ENCODE data around the gene KCTD15.

KCTD15 gene

DNA sequence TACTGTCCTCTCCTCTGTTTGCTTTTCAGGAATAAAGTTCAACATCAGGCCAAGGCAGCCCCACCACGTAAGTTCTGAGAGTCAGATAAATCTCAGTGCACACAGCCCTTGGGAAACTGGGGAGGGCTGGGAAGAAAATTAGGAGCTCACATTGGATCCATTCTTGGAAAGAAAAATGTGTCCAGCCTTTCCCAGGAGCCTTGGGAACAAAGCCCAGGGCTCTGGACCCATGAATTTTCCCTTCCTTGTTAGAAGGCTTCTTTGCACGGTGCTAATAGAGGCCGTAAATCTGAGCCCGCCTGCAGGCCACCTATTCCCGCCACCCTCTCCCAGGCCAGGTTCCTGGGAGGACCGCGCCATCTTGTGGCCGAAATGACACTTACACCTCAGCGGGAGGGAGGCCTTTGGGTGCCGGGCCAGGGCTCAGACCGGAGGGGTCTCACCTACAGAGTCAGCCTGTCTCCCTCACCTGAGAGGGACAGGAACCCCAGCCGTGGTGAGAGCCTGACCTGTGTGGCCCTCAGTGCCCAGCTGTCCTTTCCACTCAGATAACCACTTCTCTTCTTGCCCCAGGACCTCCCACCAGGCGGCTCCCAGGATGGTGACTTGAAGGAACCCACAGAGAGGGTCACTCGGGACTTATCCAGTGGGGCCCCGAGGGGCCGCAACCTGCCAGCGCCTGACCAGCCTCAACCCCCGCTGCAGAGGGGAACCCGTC is 25.1 kb upstream of the KCTD15 start:
- peak; percentile 58 to 59 for DNase-seq (ENCODE audit: low read depth in 2 of 2)

DNA sequence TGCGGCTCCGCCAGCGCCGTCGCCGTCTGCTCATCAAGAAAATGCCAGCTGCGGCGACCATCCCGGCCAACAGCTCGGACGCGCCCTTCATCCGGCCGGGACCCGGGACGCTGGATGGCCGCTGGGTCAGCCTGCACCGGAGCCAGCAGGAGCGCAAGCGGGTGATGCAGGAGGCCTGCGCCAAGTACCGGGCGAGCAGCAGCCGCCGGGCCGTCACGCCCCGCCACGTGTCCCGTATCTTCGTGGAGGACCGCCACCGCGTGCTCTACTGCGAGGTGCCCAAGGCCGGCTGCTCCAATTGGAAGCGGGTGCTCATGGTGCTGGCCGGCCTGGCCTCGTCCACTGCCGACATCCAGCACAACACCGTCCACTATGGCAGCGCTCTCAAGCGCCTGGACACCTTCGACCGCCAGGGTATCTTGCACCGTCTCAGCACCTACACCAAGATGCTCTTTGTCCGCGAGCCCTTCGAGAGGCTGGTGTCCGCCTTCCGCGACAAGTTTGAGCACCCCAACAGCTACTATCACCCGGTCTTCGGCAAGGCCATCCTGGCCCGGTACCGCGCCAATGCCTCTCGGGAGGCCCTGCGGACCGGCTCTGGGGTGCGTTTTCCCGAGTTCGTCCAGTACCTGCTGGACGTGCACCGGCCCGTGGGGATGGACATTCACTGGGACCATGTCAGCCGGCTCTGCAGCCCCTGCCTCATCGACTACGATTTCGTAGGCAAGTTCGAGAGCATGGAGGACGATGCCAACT is 24.4 kb upstream of the KCTD15 start:
- no peak for DNase-seq (ENCODE audit: low read depth in 2 of 2)

DNA sequence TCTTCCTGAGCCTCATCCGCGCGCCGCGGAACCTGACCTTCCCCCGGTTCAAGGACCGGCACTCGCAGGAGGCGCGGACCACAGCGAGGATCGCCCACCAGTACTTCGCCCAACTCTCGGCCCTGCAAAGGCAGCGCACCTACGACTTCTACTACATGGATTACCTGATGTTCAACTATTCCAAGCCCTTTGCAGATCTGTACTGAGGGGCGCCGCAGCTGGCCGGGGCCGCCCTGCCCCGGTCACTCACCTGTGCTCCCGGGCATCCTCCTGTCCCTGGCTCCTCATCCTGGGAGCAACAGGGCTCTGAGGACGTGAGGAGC is 23.9 kb upstream of the KCTD15 start:
- DNase-seq (ENCODE audit: low read depth in 2 of 2): no peak

DNA sequence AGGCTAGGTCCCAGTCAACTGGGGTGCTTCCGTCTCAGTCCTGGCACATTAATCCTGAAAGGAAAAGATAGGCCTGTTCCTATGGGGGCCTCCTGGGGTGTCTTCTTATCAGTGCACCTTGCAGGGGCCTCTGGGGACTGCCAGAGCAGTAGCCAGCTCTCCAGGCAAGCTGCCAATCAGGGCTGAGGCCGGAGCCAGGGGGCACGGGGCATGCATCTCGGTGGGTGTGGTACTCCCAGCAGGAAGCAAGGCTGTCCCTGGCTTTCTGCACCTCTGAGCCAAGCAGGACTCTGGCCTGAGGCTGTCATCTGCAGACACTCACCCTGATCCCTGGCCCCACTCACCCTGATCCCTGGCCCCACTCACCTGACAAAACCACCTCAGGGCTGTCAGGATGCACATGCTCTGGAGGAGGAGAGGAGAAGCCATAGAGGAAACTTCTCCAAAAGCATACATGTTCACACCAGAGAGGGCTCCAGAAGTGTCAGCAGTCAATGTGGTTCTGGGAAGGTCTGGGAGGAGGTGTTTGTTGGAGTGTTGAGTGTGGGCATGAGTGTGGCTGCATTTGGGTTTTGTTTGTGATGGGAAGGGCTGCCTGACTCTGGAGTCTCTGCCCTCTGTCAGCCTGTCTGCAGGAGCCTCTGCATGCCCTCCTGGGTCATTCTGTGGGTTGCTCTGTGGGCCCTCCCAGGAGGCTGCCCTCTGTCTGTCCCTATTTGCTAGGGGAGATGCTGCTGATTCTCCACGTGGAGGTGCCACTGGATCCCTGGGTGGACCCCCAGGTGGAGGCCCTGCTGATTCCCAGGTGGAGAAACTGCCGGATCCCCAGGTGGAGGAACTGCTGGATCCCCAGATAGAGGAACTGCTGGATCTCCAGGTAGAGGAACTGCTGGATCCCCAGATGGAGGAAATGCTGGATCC is 22.7 kb upstream of the KCTD15 start:
- DNase-seq (ENCODE audit: low read depth in 2 of 2): no peak

DNA sequence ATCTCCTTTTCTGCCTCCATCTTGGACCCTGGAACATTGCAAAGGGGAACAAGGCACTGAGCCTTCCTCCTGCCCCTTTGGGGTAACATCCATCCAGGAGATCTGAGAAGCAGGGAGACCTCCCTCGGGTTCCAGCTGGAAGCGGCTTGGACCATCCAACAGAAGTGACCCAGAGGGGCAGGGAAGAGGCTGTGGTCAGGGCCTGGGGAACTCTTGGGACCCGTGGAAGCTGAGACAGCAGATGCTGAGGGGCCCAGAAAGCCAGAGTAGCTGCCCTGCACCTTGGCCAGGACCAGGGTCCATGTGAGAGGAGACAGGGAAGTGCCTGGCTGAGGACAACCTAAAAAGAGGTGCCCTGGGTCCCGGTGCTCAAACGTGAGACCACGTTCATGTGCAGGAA is 21.9 kb upstream of the KCTD15 start:
- DNase-seq (ENCODE audit: low read depth in 2 of 2): no peak

DNA sequence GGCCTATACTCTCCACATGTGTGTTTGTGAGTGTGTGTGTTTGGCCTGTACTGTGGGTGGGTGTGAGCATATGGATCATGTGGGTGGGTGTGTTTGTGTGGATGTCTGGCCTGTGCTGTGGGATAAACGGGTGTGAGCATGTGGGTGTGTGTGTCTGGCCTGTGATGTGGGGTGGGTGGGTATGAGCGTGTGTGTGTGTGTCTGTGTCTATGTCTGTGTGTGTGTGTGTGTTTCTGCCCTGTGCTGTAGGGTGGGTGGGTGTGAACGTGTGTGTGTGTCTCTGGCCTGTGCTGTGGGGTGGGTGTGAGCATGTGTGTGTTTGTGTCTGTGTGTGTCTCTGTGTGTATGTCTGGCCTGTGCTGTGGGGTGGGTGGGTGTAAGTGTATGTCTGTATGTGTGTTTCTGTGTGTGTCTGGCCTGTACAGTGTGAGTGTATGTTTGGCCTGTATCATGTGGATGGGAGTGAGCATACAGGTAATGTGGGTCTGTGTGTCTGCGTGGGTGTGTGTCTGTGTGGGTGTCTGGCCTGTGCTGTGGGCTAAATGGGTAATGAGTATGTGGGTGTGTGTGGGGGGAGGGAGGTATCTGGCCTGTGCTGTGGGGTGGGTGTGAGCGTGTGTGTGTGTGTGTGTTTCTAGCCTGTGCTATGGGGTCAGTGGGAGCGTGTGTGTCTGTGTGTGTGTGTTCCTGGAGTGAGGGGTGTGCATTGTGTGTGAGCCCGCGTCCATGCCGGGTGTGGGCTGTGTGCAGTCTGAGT is 20.8 kb upstream of the KCTD15 start:
- DNase-seq (ENCODE audit: low read depth in 2 of 2): no peak

DNA sequence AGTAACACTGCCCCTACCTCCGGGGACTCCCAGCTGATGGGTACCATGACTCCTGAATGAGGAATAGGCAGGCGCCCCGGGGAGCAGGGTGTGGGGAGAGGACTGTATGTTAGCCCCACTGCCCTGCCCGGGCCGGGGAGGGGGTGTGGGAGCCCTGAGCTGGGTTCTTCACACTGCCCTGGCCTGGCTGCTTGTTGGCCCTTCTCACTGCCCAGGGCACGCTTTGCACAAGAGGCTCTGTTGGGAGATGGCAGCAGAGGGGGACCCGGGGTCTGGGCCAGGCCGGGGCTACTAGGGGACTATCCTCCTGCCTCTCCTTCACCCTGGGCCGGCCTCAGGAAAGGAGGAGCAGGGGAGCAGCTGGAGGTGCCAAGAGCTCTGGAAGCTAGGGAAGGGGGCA is 19.3 kb upstream of the KCTD15 start:
- DNase-seq (ENCODE audit: low read depth in 2 of 2): no peak

DNA sequence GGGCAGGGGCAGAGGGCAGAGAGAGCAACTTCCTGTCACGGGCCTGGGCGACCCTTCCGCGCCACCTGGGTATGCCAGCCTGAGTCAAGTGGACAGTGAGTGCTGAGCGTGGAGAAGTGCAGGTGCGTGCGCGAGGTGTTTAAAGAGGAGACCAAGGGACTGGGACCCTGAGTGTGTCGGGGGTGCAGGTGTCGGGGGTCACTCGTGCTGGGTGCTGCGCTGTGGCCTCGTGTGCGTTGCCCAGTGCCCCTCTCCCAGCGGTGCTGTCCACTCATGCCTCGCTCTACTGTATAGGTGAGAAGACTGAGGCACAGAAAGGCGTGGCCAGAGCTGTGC is 18.9 kb upstream of the KCTD15 start:
- DNase-seq (ENCODE audit: low read depth in 2 of 2): no peak

DNA sequence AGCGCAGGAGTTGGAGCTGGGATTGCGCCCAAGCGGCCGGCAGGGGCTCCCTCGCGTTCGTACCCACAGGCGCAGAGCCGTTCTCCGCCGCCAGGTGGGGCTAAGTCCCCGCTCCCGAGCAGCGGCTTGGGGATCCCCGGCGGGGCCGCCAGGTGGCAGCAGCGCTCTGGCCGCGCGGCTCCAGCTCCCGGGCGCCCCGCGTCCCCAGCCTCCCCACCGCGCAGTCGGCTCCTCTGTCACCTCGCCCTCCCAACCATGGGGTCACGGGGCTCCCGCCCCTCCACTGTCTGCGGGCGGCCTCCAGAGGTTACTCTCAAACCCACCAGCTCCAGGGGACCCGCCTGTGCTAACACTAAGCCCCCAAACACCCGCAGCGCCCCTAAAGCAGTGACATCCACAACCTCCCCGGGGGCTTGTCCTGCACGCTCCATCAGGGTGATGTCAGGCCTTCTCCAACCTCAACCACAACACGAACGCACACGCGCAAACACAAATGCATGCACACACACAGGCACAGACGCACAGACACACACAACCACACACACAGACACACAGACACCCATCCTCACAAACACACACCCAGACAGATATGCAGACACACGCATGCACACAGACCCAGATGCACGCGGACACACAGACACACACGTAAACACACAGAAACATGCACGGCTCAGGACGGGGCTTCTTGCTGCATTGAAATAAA is 18.4 kb upstream of the KCTD15 start:
- DNase-seq (ENCODE audit: low read depth in 2 of 2): peak; percentile 77 to 78

DNA sequence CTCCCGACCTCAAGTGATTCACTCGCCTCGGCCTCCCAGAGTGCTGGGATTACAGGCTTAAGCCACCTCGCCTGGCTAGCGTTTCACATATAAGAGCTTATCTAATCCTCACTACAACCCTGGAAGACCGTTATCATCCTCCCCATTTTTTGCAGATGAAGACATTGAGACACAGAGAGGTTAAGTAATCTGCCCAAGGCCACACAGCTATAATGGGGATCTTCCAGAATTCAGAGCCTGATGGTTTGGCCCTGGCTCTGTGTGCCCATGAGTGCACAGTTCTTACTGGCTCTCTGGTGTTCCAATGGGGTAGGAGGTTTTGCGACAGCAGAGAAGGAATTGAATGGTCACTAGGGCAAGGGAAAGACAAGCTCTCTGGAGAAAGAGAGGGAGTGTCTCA is 16.8 kb upstream of the KCTD15 start:
- DNase-seq (ENCODE audit: low read depth in 2 of 2): no peak

DNA sequence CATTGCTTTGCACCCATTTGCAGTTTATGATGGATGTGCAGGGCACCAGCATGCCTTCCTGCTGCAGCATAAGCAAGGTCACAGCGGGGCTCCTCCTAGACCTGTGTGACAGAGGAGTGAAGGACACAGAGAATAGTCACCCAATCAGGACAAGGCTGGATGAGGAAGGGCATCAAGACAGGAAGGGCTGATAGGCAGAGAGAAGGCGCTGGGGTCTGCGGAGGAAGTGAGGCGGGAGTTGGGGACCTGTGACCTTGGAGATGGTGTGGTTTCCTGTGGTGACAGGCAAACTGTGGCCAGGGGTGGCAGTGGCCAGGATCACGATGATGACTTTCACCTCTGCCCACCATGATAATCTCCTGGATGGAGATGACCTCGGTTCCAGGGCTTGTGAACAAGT is 16.4 kb upstream of the KCTD15 start:
- no peak for DNase-seq (ENCODE audit: low read depth in 2 of 2)

DNA sequence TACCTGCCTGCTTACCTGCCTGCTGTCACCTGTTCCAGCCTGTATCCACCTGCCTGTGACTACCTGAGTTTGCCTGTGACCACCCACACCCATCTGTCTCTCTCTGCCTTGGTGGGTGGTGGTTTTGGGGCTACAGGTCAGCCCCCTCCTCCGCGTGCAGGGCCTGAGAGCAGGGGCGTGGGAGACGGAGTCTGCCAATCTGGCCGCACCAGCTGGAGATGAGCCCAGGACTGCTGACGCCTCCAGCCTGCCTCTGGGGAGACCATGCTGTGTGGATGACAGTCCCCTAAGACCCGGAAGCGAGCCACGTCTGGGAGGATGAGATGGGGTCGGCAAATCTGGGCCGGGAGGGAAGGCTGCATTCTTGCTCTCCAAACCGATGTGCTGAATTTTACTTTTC is 15.9 kb upstream of the KCTD15 start:
- DNase-seq (ENCODE audit: low read depth in 2 of 2): no peak

DNA sequence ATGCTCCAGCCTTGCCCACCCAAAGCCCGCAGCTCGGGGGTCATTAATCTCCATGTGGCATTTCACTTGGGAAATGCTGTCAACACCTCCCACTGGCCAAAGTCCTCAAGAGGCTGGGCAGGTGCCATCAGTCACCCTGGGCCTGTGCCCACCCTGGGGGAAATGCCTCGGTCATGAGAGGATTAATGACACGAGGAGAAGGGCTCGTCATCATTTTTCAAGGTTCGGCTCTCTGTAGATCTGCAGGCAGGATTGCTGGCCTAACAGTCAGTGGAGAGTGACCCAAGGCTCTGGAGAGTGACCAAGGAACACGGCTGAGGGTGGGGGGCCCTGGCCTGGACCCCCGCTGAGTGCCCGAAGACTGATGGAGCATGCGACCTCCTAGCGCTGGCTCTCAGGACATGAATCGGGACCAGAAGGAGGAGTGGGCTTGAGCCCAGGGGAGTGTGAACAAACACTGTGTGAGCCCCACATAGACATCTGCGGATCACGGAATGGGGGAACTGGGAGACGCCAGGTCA is 15.2 kb upstream of the KCTD15 start:
- DNase-seq (ENCODE audit: low read depth in 2 of 2): no peak

DNA sequence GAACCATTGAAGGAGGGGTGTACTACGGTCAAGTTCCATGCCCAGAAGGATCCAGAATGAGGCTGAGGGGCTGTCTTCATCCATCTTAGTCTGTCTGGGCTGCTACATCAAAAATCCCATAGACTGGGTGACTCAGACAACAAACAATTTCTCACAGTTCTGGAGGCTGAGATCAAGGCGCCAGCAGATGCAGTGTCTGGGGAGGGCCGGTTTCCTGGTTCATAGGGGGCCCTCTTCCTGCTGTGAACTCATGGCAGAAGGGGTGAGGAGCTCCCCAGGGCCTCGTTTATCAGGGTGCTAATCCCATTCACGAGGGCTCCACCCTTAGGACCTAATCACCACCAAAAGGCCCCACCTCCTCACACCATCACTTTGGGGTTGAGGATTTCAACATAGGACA is 14.7 kb upstream of the KCTD15 start:
- DNase-seq (ENCODE audit: low read depth in 2 of 2): no peak

DNA sequence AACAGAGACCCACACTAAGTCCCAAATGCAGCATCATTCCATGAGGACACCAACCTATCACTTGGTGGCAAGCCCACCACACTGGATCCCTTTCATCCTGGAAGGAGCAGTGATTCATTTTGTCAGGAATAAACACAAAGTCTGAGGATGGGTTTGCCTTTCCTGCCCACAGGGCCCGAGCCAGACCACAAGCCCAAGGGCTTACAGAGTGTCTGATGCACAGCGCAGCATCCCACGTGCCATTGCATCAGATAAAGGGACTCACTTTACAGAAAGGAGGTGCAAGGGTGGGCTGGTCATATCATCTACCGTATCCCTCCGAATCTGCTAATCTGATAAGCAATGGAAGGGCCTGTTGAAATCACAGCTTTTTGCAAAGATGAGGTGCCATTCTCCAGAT is 12.2 kb upstream of the KCTD15 start:
- DNase-seq (ENCODE audit: low read depth in 2 of 2): no peak

DNA sequence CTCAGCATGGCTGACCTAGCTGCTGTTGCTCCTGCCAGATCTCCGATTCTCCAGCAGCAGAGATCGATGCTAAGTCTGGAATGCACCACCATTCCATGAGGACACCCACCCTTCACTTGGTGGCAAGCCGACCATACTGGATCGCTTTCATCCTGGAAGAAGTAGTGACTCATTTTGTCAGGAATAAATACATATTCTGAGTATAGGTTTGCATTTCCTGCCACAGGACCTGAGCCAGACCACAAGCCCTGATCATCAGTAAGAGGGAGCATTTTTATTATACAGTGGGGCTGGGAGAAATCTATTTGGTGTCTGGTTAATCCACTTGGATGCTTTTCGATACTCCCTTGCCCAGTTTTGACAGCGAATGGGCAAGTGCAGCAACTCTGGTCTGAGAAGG is 10.9 kb upstream of the KCTD15 start:
- DNase-seq (ENCODE audit: low read depth in 2 of 2): no peak

DNA sequence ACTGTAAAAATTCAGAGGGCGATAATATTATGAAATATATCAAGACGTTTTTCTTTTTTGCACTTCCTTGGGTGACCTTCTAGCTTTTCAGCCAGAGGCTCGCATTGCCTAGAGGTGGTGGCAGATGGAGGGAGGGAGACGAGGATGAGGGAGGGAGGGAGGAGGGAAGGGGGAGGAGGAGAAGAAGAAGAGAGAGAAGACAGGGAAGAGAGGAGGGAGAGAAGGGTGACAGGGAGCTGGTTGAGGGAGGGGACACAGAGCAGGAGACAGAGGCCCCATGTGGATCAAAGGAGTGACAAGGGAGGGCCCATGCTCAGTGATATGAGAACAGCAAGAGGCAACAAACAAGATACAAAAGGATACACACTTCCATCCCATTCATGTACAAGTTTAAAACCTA is 8.0 kb upstream of the KCTD15 start:
- no peak for DNase-seq (ENCODE audit: low read depth in 2 of 2)

DNA sequence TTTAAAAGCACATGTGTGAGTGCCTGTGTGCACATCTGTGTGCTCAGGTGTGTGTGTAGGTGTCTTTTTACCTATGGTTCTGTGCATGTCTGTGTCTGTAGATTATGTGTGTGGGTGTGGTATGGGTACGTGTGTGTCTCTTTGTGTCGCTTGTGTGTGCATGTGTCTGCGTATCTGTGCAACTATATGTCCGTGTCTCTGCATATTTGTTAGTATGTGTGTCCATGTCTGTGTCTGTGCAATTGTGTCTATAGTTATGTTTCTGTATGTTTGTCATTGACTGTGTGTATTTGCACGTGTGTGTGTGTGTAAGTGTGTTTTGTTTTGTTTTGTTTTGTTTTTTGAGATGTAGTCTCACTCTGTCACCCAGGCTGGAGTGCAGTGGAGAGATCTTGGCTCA is 7.3 kb upstream of the KCTD15 start:
- no peak for DNase-seq (ENCODE audit: low read depth in 2 of 2)

DNA sequence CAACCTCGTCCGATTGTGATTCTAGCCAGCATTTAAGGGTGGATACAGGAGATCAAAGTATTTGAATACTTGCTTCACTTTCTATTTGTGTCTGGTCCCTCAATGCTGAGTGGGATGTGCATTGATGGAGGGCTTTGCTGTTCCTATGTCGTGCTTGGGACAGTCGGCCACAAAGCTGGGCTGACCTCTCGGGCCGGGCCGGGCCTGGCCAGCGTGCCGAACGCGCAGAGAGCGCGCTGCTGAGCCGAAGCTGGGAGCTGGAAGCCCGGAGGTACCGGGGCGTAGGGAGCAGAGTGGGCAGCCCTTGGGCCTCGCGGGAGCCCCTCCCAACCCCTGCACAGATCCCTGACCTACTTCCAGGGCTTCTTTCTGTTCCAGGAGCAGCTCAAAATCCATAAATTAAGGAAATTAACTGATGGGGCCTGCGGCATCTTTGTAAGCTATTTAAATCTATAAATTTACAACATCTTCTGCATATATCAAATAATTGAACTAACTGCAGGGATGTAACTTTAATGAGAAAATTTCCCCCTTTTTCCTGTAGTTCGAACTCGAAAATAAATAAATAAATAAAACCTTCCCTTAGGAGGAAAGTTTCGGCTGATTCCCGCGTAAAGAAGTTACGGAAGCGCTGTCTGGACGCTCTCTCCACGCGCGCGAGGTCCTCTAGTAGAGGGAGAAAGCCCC is 1.8 kb upstream of the KCTD15 start:
- DNase-seq (ENCODE audit: low read depth in 2 of 2): no peak

DNA sequence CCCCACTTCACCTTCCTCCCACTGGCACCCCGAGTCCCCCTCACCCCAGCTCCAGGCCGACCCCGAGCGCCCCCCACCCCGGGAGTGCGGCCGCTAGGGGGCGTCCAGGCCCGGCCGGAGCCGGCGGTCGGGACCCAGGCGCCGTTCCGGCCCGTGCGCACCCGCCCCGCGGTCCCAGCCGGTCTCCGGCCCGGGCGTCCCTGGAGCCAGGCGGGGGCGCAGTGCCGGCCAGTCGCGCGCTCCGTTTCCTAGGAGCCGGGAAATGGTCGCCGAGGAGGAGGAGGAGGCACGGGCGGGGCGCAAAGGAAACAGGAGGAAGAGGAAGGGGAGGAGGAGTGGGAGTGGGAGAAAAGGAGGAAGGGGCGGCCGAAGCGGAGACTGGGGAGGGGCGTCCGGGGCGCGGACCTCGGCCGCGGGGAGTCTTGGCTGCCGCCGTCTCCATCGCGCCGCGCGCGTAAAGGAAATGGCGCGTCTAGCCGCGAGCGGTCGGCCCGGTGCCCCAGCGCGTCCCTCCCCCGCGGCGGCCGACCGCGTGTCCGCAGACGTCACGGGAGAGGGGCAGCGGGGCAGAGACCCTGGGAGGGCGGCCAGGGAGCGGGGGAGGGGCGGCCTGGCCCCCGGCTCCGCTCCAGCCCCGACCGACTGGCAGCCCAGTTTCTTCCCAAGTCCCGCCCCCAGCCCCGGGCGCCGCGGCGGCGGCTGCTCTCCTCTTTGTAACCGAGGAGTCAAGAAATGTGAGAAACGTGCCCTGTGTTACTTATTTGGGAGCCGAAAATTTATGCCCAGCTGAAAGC is 1.1 kb upstream of the KCTD15 start:
- DNase-seq (ENCODE audit: low read depth in 2 of 2): peak; percentile 52 to 53

Data from stimulated activated CD8-positive, alpha-beta memory T cell treated with anti-CD3 and anti-CD28 coated beads, Interleukin-2, amount 100 ng/mL, for 48 hours (primary cell).